ENCODE data around the gene NRXN3.

NRXN3 gene

DNA sequence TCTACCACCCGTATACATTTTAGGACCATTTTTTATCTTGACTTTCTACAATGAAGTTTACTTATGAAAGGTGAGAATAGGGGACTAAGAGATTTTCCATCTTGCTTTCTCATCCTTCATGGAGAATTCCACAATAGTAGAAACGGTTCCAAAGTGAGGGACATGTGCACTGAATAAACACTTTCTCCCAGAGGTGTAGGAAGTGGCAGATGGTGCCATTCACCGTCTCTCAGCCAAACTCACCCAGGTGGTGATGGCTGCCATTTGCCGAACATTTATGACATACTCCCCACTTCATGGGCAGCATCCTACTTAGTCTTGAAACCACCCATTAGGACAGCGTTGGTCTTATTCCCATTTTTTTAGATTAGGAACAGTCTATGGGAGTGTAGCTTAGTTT, 1500.6 kb downstream of the NRXN3 start:
- no peak for DNase-seq

DNA sequence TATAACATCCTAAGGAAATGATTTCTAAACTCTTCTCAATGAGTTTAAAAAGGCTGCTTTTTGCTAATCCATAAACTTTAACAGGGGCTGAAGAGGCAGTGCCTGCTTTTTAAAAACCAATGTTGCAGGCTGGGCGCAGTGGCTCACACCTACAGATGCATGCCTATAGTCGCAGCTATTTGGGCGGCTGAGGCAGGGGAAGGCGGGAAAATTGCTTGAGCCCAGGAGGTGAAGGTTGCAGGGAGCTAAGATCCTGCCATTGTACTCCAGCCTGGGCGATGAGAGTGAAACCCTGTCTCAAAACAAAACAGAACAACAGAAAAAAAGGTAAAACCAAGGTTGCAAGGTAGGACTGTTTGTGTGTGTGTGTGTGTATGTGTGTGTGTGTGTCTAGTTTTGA, 1509.9 kb downstream of the NRXN3 start:
- DNase-seq, result no peak

DNA sequence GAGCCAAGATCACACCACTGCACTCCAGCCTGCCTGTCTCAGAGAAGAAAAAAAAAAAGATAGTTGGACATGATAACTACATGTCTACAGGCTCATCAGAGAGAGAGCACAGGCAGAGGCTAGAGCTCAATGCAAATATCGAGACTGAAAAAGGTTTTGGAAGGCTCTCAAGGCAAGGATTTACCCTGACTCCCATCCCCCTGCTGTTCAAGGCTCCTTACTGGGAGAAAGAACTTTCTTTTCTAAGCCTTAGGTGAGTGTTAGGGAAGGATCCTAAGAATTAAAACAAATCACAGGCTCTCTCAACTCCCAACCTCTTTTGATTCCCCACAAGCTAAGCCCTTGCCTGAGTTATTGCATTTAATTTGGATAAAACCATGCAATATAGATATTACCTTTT, 1516.0 kb downstream of the NRXN3 start:
- DNase-seq, result no peak

DNA sequence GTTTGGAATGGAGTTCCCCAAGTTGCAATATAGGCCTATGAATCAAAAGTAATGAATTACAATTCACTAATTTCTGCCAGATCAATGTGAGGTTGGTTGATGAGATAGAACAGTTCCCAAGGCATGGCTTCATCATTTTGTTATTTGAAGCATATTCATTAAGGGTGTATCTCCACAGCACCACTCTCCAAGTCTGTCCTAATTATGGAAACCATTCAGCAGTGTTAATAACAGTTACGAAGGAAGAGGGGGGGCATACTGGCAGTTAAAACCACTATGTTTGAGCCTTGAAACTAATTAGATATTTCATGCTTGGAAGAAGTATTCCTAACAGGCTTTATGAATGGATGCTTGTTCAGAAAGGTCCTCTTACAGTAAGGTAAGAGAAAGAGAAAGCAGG, 1520.8 kb downstream of the NRXN3 start:
- no peak for DNase-seq

DNA sequence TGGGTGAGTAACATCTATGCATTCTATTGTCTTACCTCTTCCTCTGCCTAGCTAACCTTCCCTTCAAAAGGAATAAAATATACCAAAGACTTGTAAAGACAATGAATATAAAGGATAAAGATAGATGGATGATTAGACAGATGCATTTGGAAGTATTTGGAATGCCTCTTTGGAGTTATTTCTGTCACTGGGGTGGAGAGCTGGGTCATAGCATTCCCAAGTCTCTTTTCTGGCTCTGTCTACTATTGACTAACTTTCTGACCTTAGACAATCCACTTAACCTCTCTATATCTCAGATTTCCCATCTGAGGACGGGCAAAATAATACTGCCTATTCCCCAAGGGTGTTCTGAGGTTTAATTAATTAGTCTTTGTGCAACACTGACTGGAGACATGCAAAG, 1523.8 kb downstream of the NRXN3 start:
- DNase-seq, result no peak

DNA sequence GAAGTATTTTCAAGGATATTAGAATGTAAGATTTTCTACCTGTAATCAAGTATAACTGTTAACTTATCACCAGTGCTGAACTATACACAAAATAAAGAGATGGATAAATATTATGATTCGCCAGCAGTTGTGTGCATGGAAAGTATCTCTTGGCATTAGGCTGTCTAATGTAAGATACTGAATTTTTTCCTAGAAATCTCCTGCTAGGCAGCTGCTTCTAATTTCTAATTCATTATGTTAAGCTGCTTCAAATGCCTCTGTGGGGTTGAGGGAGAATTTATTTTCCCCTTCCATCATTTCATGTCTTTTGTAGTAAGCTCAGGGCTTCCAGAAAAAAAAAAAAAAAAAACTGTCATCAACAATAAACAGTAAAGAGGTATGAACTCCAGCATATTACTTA, 1525.1 kb downstream of the NRXN3 start:
- no peak for DNase-seq

DNA sequence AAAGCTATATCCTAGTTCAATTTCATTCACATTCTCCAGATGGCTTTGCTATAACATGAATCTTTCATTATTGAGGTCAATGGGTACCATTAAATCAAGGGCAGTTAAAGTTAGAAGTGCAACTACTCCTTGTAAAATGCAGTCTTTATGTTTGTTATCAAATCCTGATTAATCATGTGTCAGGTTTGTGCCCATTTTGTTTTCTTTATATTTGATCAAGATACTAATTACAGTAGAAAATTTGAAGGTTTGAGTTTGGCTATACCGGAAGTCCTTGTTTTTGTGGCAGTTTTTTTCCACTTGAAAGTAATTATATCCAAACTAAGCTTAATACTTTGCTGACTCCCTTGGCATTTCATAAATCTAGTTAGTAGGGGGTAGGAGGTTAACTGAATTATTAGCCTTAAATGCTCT, 1528.1 kb downstream of the NRXN3 start:
- no peak for DNase-seq

DNA sequence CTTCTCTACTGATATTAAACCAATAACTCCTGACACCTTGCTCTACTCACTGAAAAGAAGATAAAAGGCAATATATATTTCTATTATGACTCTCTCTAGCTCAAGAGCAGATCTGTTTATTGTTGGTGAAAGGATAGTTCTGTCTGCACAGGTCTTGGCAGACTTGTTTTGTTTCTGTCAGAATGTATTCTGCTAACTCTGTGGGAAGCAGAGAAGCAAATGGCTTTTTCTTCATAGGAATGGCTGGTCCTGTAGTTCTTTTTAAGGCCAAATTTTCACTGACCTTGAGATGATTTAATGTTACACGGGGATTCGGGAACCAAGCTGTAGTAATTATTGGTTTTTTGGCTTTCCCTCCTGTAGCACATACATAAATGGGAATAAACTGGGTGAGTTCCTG, 1529.0 kb downstream of the NRXN3 start:
- DNase-seq, result no peak

DNA sequence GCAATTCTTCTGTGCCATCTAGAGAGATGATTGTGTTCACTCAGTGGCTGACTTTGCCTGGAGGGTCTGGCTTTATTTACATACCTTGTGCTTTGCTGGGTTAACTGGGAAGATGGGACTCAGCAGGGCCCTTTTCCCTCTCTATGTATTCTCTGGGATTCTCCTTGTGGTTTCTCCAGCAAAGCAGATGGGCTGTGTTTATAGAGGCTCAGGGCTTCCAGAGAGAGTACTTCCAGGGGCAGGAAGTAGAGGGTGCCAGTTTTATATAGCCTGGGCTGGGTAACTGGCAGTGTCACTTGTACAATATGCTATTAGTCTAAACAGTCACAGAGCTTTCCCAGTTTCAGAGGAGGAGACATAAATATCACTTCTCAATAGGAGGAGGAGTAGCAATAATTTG, 1531.2 kb downstream of the NRXN3 start:
- no peak for DNase-seq

DNA sequence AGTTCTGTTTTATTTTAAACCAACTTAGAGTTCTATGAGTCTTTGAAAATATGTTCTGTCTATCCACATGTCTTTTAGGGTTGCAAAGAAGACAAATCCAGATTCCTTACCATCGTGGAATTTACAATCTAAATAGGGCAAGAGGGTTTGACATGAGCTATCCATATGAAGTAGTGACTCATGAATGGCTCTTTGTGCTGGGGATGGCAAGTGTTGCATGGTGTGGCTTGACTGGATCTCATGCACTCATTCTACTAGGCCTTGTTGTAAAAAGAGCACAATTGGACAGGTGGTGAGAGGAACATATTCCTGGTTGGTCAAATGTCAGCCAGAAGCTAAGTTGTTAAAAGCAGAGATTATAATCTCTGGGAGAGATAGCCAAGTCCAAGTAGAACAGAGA, 1532.0 kb downstream of the NRXN3 start:
- no peak for DNase-seq

DNA sequence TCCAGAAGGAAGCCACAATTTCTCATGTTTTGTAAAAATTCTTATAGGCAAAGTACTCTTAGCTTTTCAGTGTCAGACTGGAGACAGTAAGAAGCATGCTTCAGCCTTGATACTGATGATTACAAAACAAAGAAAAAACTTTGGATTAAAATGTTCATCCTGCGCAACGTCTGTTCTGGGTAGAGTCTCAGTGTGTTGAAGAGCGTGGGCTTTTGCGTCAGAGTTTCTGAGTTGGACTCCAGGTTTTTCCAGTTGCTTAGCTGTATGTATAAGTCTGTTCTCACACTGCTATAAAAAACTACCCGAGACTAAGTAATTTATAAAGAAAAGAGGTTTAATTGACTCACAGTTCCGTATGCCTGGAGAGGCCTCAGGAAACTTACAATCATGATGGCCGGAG, 1533.0 kb downstream of the NRXN3 start:
- no peak for DNase-seq

DNA sequence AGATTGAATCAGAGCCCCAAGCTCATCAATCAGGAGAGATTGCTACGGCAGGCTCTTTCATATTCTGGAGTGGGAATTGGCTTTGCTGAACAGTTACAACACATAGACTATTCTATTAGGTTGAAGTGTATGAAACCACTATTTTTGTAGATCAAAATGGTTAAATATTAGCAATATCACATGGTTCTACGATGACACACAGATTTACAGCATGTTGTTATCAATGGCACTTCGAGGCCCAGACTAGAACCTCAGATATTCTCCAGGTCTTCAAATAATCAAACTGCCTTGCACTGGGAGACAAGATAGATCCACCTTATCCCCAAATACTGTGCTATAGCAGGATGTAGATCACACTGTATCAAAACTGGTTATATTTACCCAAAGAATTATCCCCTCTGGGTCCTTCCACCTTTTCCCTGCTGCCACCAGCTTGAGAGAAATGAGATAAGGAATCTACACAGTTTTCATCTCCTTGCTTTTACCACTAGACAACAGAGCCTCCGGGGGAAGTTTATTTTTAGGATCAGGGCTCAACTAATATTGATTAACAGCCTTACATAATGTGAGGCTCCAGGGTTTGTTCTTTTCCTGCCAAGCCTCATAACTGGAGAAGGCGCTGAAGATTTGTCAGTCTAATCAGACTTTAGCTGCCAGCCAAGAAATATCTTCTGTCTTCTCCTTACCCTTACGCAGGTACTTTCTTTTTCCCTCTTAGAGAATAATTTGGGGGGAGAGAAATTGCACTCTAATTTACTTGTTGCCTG, 1534.1 kb downstream of the NRXN3 start:
- DNase-seq, result no peak

DNA sequence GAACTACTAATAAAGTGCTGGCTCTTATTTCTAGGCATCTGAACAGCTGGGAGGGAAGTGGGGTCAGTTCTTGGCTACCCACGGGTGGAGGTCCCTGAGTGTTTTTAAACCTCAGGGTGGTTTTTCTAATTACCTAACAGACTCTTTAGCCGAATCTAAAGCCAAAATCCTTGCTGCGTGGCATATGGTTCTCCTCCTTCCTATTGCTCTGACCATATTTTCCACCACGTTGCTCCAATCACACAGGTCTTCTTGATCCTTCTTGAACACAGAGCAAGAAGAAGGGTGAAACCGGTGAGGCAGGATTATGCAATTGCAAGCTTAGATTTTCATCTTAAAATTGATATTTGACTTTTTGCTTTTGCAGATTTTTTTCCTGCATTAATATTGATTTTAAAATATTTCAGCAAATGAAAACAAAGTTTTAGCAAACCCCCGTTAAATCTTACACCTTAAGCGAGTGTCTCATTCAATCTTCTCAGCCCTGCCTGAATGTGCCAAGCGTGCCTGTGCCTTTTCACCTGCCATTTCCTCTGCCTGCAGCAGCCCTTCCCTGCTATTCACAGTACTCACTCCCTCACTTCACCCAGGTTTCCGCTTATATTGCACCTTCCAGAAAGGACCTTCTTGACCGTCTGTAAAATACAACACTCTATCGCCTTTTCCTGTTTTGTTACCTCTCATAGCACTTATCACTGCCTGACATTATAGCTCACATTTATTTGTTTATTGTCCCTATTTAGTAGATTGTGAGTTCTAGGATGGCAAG, 1535.1 kb downstream of the NRXN3 start:
- no peak for DNase-seq

DNA sequence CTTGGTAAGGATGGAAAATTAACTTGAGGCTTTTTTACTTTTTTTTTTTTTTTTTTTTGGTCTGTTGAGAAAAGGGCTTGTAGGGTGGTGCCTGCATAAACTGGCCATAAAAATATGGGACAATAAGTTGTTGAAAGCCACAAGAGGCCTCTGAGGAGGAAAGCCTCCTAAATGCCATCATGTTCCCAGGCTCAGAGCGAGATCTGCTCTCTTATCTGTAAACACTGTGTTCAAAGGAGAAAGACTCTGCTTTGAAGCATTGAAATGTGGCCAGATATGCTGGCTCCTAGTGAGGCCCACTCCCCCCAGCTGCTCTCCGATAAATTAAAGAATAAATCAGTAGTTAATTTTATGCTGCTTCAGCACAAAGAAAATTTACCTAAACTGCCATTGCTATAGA, 1536.2 kb downstream of the NRXN3 start:
- DNase-seq, result no peak

DNA sequence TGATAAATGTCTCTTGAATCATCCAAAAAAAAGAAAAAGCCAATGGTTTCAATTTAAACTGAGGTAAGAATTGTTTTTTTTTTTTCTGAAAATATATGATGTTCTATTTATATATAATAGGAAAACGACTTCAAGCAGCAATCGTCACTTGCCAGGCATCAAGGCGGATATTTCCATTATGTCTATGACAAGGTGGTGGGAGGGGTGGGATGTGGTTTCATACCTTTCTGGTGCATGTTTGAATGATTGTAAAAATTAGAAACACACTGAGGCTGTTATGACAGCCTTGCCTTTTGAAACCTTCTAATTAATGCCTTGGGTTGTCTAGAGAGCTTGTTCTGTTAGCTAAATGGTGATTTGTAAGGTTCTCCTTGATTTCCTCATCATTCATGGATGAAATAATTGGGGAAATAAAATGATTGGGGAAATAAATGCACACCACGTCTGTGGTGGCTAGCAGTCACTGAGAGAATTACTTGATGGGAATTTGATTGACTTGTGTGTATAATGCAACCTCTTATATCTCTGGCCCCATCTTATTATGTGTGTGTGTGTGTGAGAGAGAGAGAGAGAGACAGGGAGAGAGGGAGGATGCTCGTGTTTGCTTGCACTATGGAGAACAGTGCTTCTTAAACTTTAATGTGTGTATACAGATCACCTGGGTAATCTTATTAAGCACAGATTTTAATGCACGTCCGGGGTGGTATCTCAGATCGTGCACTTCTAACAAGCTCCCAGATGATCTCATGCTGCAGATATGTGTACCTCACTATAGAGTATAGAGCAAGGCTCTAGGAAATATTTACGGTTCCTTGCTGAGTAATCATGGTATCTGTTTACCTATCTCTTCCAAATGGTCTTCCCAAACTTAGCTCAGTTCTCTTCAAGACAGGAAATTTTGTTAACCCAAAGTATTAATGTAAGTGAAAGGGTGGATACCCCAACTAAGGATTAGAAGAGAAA, 1538.5 kb downstream of the NRXN3 start:
- DNase-seq, result no peak

DNA sequence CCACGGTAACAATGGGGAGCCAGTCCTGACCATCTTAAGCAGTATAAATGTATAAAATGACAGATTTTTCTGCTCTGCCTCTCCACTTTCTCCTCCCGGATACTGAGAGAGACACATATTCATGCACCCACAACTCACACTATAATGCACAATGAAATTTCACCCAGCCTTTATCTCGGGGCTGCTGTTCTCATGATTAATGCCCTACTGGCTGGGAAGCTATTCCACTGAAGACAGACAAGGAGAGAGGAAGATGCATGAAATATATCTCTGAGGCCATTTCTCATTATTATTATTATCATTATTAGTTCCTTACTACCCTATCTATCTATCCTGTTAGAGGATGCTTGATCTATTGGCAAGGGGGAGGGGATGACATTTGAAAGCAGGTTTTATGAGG, 1539.4 kb downstream of the NRXN3 start:
- no peak for DNase-seq

DNA sequence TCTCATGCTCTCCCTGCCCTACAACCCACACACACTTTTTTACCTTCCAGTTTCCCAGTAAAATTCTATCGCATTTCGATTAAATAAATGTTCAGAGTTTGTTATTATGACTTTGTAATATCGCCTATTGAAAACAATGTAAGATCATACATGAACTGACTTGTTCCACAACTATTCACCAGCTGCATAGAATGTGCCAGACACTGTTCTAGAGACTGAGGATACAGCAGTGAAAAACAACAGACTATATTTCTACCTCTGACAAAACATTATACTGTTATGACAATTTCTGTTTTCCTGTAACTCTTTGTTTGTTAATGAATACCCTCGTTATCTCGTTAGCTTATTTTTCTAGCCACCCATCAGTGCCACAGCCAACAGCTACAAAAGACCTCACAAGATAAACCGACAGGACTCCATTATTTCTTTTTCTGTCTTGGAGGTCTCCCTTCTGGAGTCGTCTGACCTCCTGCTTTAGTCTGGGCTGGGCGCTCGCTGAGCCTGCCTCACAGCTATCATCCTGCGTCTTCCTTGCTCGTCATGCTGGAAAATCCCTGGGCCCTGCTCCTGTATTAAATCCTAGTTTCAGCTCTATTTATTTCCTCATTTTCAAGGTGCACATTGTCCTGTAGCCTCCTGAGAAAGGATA, 1542.3 kb downstream of the NRXN3 start:
- no peak for DNase-seq

DNA sequence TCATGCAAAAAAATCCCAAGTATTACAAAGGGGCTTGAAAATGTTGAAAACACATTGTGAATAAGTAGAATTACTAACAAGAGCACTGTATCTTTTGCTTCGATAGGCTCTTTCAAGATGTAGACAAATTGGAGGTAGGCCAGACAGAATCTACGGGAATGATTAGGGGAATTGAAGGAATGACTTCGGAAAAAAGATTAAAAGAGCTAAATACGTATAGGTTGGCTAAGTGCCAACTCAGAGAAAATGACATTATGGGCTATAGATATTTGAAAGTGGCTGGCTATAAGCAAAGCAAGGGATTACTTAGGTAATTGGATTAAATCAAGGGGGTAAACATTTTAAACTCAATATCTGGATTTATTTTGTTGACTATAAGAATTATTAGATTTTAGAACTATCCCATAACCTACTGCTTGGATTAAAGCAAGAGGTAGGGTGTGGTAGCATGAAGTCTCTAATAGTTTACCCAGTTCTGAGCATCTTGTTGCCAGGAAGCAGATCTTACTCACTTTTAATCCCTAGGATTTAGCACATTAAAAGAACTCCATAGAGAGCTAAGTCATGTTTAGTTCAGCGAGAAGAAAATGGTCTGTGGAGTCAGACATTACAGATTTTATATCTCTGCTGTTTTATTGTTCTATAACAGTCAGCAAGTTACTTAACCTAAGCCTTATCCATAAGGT, 1551.4 kb downstream of the NRXN3 start:
- DNase-seq, result no peak

DNA sequence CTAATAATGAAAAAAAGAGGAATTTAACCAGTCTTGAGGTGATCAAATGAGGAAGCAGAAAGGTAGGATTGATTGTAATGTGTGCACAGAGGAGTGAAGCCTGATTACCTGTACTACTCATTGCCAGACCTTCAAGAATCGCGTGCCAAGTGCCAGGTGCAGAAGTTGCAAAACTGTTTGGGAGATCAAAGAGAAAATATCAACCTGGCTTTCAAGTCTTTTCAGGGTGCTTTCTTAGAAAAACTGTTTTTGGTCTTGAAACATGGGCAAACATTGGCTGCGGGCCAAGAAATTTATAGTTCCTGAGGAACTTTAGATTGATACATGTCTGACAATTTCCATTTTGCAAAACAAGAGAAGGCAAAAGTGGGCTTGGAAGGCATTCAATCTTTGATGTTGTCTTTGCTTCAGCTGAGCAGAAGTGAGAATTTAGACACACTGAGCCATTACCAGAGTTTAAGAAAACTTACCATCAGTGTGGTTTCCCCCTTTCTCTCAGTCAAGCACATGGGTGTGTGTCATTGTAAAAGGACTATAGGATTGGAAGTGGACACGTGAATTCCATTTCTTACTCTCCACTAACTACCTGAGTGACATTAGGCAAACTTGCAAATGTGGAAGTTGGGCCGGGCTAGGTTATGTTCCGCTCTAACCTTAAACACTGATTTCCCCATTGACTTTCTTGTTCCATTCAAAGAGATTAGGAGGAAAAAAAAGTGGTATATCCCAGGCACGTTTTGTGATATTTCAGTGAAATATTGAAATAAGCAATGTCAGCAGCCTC, 1555.0 kb downstream of the NRXN3 start:
- DNase-seq, result no peak

DNA sequence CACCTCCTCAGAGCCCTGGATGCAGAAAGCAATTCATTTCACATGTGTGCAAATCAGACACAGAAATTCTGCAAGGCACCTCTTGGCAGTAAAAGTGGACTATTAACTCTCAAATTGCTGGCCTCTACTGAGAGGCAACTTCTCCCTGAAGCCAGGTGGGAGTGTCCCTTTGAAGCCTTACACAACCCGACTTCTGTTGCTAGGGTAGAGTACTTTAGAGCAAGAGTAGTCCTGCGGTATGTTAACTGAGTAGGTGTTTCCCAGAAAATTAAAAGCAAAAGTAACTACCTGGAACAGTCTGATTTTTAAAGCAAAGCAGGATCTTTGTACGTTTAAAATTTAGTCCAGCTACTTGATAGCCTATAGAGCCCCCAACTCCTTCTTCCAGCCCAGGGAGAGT, 1557.7 kb downstream of the NRXN3 start:
- DNase-seq, result no peak

DNA sequence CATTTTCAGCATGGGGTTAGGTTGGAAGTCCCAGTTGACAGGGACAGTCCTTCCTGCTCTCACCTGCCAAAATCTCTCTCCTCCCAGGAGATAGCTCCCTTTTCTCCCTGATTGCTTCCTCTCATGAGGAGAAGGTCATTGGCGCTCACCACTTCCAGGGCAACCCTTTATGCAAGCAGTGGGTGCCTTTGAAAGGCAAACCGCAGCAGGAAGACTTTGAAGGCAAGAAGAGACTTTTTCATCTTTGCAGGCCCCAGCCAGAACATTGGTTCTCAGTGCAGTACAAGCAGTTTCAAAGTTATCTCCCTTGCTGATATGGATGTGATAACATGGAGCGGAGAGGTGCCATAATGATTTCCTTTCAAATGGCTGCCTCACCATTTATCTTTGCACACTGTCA, 1558.2 kb downstream of the NRXN3 start:
- no peak for DNase-seq

DNA sequence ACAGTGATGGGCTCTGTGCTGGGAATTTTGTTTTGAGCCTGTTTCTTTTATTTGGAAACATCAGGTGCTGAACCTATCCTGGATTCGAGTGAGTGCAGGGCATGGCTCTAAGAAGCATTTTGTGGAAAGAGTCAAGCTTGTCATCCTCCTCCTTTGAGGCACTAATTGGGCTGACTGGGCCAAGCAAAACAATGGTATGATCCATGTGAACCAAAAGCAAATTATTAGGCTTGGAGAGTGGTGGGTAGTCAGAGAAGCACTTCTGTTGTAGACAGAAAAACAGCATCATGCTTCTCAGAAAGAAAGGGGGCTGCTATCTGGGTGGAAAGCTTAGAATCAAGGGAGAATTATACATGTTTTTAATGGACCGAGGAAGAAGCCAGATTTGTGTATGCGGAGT, 1559.6 kb downstream of the NRXN3 start:
- DNase-seq, result no peak
